NOMO-1 treated with dmso at 0.1 percent for 144 hours (cell line): ENCODE data around the gene C12orf76.
"Not testable (repeated sequence)": the region's sequence is repeated elsewhere in the genome, so short reads cannot be mapped to it uniquely, and the experiment has no call there.

ENCODE experiments used
- DNase-seq: peaks from one replicate; lab custom pipeline; 2025; ENCODE audit not compliant: unreplicated experiment; lab: John Stamatoyannopoulos, UW

The C12orf76 gene

GRCh38 chr12:110023059-110023980 is 25.0 kb downstream of the C12orf76 start:
- no peak for DNase-seq

GRCh38 chr12:110020956-110021355 is 27.4 kb downstream of the C12orf76 start:
- no peak for DNase-seq

GRCh38 chr12:110015132-110015531 is 33.2 kb downstream of the C12orf76 start:
- peak; percentile 52 for DNase-seq

GRCh38 chr12:110012659-110013058 is 35.7 kb downstream of the C12orf76 start:
- no peak for DNase-seq

- no peak for DNase-seq
Measured at GRCh38 chr12:110012137-110012536, 36.2 kb downstream of the C12orf76 start.

- no peak for DNase-seq
Measured at GRCh38 chr12:110010853-110011723, 37.2 kb downstream of the C12orf76 start.

- not testable (repeated sequence) for DNase-seq
Measured at GRCh38 chr12:110008681-110009398, 39.5 kb downstream of the C12orf76 start.

- peak; percentile 42 for DNase-seq
Measured at GRCh38 chr12:110007881-110008280, 40.4 kb downstream of the C12orf76 start.

- no peak for DNase-seq
Measured at GRCh38 chr12:110006115-110006514, 42.2 kb downstream of the C12orf76 start.

GRCh38 chr12:110005319-110005973 is 42.9 kb downstream of the C12orf76 start:
- no peak for DNase-seq

- DNase-seq, result no peak
Measured at GRCh38 chr12:110004598-110004997, 43.7 kb downstream of the C12orf76 start.

- no peak for DNase-seq
Measured at GRCh38 chr12:110002676-110003515, 45.4 kb downstream of the C12orf76 start.

GRCh38 chr12:110001596-110001995 is 46.7 kb downstream of the C12orf76 start:
- no peak for DNase-seq

- DNase-seq, result no peak
Measured at GRCh38 chr12:109999983-110000505, 48.3 kb downstream of the C12orf76 start.

- no peak for DNase-seq
Measured at GRCh38 chr12:109999649-109999971, 48.7 kb downstream of the C12orf76 start.

- DNase-seq, result peak; percentile 84
Measured at GRCh38 chr12:109998904-109999648, 49.2 kb downstream of the C12orf76 start, which contains the start of gene ANKRD13A. ANKRD13A (plus strand) TSS chr12:109999430; CDS start chr12:109999689, 259 bp downstream.

GRCh38 chr12:109998241-109998903 is 50.0 kb downstream of the C12orf76 start:
- no peak for DNase-seq

- no peak for DNase-seq
Measured at GRCh38 chr12:109997393-109997792, 50.9 kb downstream of the C12orf76 start.
